Measurements from ENCODE around the gene CRACR2A. TPM values are rescaled to one million over a fixed set of nuclear protein-coding genes. Genes with fewer than 3 reads are reported as not detected.

The CRACR2A gene
- total and polyA plus RNA-seq, 3 donors from 2014 or later = 3.1 to 5.0 (median 4.0) TPM

DNA sequence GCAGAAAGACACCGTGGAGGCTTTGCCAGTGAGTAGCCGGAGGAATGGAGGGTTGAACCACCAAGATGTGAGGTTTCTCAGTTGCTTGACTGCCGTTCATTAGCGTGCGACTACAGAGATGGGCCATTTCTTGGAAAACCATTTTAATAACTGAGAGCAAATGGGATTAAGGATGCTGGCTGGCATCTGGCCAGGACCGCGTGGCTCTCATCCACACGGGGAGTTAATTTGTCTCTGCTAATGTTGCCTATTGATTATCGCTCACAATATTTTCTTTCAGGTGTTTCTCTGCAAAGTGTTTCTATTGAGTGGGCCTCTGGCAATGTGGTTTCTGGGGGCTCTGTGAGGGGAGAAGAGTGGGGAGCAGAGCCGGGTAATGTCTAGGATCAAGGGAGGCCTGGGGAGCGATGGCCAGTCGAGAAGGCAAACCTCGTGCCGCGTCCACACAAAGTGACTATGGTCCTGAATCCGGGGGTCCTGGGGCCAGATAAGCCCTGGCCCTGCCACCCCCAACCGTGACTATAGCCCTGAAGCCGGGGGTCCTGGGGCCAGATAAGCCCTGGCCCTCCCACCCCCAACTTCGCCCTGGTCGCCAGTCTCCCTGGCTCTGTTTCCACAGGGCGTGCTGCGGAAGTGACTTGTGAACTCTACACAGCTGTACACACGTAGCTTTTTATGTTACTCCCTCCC, 151.3 kb downstream of the CRACR2A start:
- 85 to 86% methylated on average over 23 of the region's 23 CpGs for WGBS, 2 donors
- Histone ChIP-seq H3K4me1 (peaks cover 47% of the 10 kb centered on the region), H3K27me3 (no peaks in the 10 kb centered on the region), H3K27ac (no peak overlapping the region), H3K36me3 (ENCODE audit: low read depth, missing control alignments) (no peaks in the 10 kb centered on the region), H3K9me3 (no peaks in the 10 kb centered on the region), H3K4me3 (no peak overlapping the region)
- DNase-seq = no peak
- TF ChIP-seq POLR2A (IDR thresholded peaks at IDR 0.05) = no peak
- TF ChIP-seq, protein P1, sequence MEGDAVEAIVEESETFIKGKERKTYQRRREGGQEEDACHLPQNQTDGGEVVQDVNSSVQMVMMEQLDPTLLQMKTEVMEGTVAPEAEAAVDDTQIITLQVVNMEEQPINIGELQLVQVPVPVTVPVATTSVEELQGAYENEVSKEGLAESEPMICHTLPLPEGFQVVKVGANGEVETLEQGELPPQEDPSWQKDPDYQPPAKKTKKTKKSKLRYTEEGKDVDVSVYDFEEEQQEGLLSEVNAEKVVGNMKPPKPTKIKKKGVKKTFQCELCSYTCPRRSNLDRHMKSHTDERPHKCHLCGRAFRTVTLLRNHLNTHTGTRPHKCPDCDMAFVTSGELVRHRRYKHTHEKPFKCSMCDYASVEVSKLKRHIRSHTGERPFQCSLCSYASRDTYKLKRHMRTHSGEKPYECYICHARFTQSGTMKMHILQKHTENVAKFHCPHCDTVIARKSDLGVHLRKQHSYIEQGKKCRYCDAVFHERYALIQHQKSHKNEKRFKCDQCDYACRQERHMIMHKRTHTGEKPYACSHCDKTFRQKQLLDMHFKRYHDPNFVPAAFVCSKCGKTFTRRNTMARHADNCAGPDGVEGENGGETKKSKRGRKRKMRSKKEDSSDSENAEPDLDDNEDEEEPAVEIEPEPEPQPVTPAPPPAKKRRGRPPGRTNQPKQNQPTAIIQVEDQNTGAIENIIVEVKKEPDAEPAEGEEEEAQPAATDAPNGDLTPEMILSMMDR (IDR thresholded peaks at IDR 0.05) = no peak
- intact Hi-C loops (cut with DNase I; ENCODE audit: low total_unique reads) = no loop called here

DNA sequence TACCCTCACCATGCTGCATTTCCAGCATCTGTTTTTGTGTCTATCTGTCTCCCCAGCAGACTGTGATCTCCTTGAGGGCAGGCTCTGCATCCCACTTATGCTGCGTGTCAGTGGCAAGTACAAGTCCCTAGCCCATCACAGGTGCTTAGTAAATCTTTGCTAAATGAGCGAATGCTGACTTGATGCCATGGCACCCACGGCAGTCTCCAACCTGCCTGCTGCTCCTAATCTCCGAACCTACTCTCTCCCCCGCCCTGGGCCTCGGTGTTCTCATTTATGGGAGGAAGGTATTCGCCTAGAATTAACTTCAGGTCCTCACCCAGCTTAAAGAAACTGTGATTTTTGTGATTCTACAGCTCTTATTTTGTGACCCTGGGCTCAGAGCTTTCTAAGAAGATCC, 152.0 kb downstream of the CRACR2A start:
- WGBS, 2 donors = 93 to 98% methylated on average over 6 to 7 of the region's 7 CpGs
- no peak overlapping the region for H3K27ac ChIP-seq
- H3K4me3 ChIP-seq = no peak overlapping the region
- H3K27me3 ChIP-seq = no peaks in the 10 kb centered on the region
- H3K9me3 ChIP-seq = no peaks in the 10 kb centered on the region
- DNase-seq = no peak
- intact Hi-C loops (cut with DNase I; ENCODE audit: low total_unique reads) = no loop called here
- H3K4me1 ChIP-seq = peaks cover 47% of the 10 kb centered on the region
- no peaks in the 10 kb centered on the region for H3K36me3 ChIP-seq (ENCODE audit: low read depth, missing control alignments)
- no peak for TF ChIP-seq POLR2A (IDR thresholded peaks at IDR 0.05)
- TF ChIP-seq, protein P1 (IDR thresholded peaks at IDR 0.05) = no peak

DNA sequence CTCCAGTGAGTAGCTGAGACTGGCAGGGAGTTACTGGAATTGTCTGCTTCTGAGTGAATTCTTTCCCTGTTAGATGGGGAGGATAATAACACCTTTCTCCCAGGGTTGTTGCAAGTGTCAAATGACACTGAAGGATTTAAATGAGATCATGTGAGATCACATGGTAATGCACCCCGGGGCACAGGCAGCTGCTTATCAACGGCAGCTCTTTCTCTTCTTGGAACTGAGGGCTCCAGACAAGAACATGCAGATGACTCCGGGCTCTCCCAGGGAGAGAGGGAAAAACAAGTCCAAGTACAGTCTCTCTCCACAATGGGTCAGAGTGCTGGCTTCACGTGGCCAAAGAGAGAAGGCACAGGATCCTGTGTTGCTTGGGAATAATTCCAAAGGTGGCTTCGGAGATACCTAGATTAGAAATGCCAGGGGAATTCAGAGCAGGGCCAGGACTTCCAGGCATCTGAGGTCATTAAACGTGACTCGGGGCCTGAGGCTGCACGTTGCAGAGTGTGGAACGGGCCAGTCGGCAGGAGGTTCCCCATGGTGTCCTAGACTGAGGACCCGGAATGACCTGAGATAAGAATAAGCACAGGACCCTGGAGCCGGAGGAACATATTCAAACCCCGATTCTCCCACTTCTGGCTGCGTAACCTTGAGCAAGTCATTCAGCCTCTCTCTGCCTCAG, 152.7 kb downstream of the CRACR2A start:
- 47 to 54% methylated on average over 14 of the region's 14 CpGs for WGBS, 2 donors
- TF ChIP-seq POLR2A (IDR thresholded peaks at IDR 0.05) = no peak
- TF ChIP-seq, protein P1 (IDR thresholded peaks at IDR 0.05) = no peak
- no peaks in the 10 kb centered on the region for H3K27me3 ChIP-seq
- H3K4me3 ChIP-seq = no peak overlapping the region
- intact Hi-C loops (cut with DNase I; ENCODE audit: low total_unique reads) = no loop called here
- H3K9me3 ChIP-seq = no peaks in the 10 kb centered on the region
- peak; percentile 48 for DNase-seq
- peak overlapping the region in 1 of 2 donors; percentile 9 for H3K27ac ChIP-seq
- H3K36me3 ChIP-seq (ENCODE audit: low read depth, missing control alignments) = no peaks in the 10 kb centered on the region
- peaks cover 42% of the 10 kb centered on the region for H3K4me1 ChIP-seq

DNA sequence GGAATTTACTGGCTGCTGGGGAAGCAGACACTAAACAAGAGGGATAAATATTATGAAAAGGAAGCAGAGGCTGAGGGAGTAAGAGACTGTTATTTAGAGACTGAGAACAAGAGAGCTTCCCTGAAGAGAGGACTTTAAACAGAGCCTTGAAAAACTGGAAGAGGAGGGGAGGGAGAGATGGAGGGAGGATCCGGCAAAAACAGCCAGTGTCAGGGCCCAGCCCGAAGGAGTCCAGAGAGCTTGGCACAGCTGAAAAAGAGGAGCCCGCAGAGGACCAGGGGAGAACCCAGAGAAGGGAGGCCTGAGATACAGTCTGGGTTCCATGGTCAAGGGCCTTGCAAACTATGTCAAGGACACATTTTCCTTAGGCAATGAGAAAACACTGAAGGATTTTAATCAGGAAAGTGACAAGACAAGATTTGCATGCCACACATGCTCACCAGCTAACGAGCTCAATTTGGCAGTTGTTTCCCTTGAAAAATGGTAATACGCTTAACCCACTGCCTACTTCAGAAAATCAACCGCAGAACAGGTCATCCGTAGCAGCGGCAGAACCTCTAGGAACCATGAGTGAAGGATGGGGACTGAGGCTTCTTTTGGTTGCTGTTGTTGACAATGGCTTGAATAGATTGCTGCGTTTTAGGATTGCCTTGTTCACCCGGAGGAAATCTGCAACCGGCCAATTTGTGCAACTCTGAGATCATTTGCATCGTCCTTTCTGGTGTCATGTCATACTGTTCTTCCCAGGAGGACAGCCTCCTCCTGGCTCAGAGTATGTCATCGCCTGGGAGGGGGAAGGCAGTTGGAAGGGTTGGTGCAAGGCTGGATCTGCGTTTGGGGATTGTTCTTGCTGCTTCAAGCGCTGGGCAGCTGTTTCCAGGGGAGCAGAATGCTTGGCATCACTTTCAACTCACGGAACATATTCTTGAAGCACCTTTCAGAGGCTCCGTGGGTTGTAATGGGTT, 153.7 kb downstream of the CRACR2A start:
- WGBS, 2 donors = 55 to 61% methylated on average over 17 of the region's 17 CpGs
- H3K36me3 ChIP-seq (ENCODE audit: low read depth, missing control alignments) = no peaks in the 10 kb centered on the region
- H3K9me3 ChIP-seq = no peaks in the 10 kb centered on the region
- H3K4me1 ChIP-seq = peaks cover 32% of the 10 kb centered on the region
- H3K27me3 ChIP-seq = no peaks in the 10 kb centered on the region
- intact Hi-C loops (cut with DNase I; ENCODE audit: low total_unique reads) = no loop called here
- no peak for DNase-seq
- H3K27ac ChIP-seq = no peak overlapping the region
- no peak overlapping the region for H3K4me3 ChIP-seq
- TF ChIP-seq POLR2A (IDR thresholded peaks at IDR 0.05) = no peak
- TF ChIP-seq, protein P1 (IDR thresholded peaks at IDR 0.05) = no peak
